ENCODE data around the gene RPH3AL. TPM values are rescaled to one million over a fixed set of nuclear protein-coding genes. Genes with fewer than 3 reads are reported as not detected.

Gene RPH3AL
- total RNA-seq, 1 donor, result 2.0 TPM

- no peak for TF ChIP-seq CTCF (IDR thresholded peaks at IDR 0.05; ENCODE audit: insufficient read depth, low read length)
- DNase-seq (ENCODE audit: low read depth), result no peak
- no peak overlapping the region for H3K4me3 ChIP-seq (ENCODE audit: low read depth, low read length)
Measured at GRCh38 chr17:297758-298157, 54.8 kb downstream of the RPH3AL start.

- no peak for DNase-seq (ENCODE audit: low read depth)
Measured at GRCh38 chr17:296906-297690, 55.5 kb downstream of the RPH3AL start.

GRCh38 chr17:296379-296778, 56.2 kb downstream of the RPH3AL start:
- TF ChIP-seq CTCF (IDR thresholded peaks at IDR 0.05; ENCODE audit: insufficient read depth, low read length), result no peak
- H3K4me3 ChIP-seq (ENCODE audit: low read depth, low read length), result no peak overlapping the region
- no peak for DNase-seq (ENCODE audit: low read depth)

More at GRCh38 chr17:296906-297690, 55.5 kb downstream of the RPH3AL start:
- no peak overlapping the region for H3K4me3 ChIP-seq (ENCODE audit: low read depth, low read length)
- TF ChIP-seq CTCF (IDR thresholded peaks at IDR 0.05; ENCODE audit: insufficient read depth, low read length), result no peak

- DNase-seq (ENCODE audit: low read depth), result no peak
- no peak overlapping the region for H3K4me3 ChIP-seq (ENCODE audit: low read depth, low read length)
- TF ChIP-seq CTCF (IDR thresholded peaks at IDR 0.05; ENCODE audit: insufficient read depth, low read length), result no peak
Measured at GRCh38 chr17:292531-293382, 59.9 kb downstream of the RPH3AL start.

- no peak for DNase-seq (ENCODE audit: low read depth)
- no peak overlapping the region for H3K4me3 ChIP-seq (ENCODE audit: low read depth, low read length)
- no peak for TF ChIP-seq CTCF (IDR thresholded peaks at IDR 0.05; ENCODE audit: insufficient read depth, low read length)
Measured at GRCh38 chr17:292016-292415, 60.6 kb downstream of the RPH3AL start.

DNA sequence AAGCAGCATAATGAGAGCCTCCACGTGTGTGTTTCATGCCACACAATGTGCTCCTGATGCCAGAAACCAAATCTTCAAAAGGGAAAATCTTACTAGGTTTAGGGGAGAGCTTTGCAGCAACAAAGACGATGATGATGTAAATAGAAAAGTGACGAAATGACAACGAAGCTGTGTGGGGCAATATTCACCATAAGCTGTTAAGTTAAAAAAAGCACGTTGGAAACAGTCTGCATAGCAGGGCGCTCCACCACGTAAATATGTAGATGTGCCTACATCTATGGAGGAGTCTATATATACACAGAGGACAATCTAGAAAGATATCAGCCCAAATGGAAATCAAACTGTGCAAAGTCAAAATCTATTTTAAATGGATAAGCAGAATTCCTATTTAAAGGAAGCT, 61.0 kb downstream of the RPH3AL start:
- no peak for DNase-seq (ENCODE audit: low read depth)
- TF ChIP-seq CTCF (IDR thresholded peaks at IDR 0.05; ENCODE audit: insufficient read depth, low read length), result no peak
- no peak overlapping the region for H3K4me3 ChIP-seq (ENCODE audit: low read depth, low read length)
